Stimulated activated naive CD4-positive, alpha-beta T cell treated with Interleukin-2 at 50 U/mL for 16 hours (primary cell): ENCODE results near the gene ZNF467.

ENCODE experiments used
- DNase-seq: peaks from one replicate; lab custom pipeline; 2025; lab: John Stamatoyannopoulos, UW

Gene ZNF467

DNA sequence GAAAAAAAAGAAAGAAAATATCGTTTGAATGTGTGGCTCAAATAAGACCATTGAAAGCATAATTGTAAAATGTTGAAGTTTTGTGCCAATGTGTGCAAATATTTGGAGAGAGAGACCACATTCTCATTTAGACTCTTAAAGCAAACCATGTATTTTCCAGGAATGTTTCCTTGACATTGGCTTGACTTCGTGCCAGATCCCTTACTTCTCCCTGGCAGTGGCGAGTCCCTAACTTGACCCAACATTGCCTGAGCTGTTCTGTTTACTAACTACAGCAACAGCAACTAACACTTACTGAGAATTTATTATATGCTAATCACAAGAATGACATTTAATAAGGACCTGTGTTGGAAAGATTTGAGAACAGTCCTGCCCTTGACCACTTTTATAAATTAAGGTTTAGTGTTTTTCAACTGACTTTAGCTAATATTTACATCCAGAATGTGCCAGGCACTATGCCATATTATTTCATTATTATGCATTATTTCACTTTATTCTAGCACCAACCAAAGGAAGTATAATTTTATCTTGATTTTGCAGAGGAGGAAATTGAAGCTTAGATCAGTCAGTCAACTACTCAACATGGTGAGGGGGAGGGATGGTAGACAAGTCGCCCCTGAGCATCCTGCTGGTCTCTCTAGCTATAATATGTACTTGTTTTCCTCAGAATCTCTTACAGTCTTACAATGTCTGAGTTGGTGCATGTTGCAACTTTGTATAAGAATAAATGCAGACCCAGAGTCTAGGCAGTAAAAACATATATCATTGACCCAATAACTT lies 29.7 kb downstream of the ZNF467 start:
- no peak for DNase-seq

DNA sequence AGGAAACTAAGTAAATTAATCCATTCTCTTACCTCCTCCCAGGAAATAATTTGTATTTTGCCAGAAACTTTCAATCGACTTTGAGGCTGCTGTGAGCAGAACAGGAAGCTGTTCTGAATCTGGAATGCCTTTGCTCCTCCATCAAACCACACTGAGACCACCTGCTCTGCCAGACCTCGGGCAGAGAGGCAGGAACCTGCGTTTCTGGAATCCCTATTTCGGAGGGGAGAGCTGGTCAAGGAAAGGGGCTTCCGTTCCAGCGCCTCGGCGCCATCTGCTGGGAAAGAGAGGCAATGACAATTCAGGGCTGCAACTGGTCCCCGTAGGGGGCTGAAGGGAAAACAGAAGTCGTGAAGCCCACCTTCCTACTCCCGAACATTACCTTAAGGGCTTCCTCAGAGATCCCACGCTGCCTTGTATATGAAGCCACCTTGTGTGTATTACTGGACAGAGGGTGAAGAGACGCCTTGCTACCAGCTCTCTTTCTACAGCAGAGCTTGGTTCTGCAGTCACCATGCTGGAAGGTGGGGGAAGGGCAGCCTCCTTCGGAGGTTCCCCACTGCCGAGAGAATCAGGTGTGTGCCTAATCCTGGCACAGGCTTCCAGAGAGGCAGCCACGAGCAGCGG lies 31.2 kb downstream of the ZNF467 start:
- peak; percentile 44 for DNase-seq

DNA sequence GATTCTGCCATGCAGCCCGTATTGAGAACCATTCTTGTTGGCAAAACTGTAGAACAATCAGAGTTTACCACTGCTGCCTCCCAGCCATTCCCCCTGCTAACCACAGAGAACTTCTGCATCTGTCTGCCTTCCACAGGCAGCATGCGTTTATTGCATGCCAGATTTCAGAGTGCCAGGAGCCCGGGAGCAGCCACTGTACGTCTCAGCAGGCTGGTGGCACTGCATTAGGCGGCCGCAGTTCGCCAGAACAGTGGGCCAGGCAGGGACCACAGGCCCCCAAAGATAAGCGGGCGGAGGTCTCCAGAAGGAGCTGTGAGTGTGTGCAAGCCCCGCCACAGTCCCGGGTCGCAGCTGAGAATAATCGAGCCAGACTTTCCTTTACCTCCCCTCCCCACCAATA lies 31.8 kb downstream of the ZNF467 start:
- DNase-seq = no peak

DNA sequence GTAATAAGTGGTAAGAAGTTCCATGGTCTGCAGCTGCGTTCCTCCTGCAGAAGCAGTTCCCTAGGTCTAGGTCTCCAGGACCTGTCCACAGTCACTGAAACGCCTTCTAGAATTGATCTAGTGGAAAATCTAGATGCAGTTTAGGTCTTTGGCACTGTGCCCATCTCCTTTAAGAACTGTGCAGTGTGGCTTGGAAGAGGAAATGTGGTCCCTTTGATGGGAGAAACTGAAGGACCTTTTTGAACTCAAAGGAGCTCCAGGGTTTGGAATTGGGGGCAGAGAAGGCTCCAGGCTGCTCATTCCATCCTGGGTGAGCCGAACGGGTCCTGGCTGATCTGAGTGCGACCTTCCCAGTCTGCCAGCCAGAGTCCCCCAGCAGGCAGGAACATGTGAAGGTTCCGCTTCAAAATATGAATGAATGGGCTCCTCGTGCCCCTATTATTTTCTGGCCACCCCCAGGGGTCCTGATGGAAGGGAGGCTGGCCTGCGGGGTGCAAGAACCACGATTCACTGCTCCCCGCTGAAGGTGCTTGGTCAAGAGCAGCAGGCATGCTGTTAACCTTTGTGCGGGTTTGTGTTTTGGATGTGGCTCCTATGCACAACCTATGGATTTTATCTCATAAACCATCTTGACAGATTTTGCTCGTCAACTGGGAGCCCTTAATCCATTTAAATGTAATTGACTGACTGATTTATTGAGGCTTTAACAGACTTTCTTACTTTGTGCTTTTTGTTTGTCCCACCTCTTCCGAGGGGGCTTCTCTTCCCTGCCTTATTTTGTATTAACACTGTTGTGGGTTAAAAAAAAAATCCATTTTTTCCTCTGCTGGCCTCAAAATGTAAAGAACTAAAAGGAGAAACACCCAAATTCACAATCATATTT lies 36.7 kb downstream of the ZNF467 start:
- DNase-seq = no peak

DNA sequence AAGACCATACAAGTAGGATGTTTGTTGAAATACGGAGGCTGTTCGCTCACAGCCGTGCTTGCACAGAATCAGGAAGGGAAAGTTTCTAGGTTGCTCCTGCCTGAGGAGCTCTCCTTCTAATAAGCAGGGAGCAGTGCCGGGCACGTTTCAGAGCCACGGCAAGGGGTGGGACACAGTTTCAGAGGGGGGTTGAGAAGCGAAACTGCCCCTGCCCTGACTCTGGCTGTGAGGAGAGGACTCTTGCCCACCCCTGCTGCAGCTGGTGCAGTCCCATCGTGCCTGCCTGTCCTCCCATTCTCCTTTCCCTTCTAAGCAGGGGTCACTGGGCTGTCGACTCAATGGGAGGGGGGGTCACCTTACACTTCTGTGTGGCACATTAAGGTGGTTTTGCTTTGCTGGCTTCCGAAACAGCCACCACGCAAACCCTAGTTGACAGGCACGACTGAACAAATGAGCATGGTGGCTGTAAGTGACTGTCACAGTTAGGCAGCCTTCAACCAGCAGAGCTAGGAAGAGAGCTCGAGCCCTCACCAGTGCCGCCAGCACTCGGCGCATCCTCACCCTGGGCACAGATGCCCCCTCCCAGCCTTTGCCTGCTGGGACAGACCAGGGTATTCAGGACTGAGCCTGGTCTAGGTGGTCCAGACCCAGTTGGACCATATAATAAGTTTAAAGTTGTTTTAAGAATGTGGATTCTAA lies 37.5 kb downstream of the ZNF467 start:
- no peak for DNase-seq

DNA sequence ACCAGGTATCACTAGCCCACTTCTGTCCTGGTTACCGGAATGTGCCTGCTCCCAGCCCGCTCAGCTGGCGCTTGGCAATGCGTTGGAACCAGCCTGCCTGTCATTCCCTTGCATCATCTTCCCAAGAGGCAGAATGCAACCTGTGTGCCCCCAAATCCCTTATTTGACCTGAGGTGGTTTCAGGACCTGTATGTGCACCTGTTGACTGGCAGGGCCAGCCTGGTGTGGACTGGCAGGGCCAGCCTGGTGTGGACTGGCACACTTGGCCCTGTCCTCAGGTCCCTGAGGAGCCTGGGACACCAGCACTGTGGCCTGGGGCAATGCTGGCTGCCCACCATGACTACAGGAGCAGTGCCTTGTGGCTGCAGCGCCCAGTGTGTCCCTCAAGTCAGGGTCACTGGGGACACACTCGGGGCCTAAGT lies 38.2 kb downstream of the ZNF467 start:
- DNase-seq = no peak

DNA sequence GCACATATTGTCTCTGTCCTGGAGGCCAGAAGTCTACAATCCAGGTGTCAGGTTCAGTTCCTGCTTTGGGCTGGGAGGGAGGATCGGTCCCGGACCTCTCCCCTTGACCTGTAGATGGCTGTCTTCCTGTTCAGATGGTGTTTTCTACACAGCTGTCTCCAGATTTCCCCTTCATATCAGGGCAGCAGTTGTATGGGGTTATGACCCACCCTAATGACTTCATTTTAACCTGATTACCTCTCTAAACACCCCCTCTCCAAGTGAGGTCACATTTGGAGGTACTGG lies 38.7 kb downstream of the ZNF467 start:
- DNase-seq = no peak

DNA sequence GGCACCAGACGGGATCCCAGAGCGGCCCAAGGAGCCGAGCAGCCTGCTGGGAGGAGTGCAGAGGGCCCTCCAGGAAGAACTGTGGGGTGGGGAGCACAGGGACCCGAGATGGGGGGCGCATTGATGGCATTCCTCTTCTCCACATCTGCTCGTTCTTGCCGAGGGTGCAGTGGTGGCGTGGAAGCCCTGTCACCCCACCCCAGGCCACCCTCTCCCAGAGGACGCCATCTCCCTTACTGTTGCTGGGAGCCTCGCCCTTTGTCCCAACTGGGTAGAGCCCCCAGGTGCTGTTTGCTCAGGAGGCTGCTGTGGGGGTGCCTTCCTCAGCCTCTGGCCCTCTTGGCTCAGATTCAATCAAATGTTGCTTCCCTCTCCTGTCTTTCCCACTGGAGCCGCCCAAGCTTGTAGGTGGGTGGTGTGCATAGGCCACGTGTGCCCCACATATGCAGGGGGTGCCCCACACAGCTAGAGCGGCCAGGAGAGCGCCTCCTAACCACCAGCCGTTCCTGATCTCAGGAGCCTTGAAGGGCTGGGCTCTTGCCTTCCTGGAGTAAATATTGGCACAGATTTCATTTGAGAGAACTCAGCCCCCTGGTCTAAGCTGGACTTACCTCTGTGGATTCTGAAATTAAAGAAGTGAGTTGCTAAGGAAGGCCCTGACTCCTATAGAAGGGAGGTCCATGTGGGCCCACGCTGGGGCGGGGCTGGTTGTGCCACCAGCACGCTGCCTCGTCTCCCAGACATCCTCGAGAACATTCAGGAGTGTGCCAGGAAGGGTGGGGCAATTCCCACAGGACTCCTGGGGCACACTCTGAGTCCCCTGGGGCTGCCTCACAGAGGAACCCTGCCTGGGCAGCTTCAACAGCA lies 39.2 kb downstream of the ZNF467 start:
- no peak for DNase-seq

DNA sequence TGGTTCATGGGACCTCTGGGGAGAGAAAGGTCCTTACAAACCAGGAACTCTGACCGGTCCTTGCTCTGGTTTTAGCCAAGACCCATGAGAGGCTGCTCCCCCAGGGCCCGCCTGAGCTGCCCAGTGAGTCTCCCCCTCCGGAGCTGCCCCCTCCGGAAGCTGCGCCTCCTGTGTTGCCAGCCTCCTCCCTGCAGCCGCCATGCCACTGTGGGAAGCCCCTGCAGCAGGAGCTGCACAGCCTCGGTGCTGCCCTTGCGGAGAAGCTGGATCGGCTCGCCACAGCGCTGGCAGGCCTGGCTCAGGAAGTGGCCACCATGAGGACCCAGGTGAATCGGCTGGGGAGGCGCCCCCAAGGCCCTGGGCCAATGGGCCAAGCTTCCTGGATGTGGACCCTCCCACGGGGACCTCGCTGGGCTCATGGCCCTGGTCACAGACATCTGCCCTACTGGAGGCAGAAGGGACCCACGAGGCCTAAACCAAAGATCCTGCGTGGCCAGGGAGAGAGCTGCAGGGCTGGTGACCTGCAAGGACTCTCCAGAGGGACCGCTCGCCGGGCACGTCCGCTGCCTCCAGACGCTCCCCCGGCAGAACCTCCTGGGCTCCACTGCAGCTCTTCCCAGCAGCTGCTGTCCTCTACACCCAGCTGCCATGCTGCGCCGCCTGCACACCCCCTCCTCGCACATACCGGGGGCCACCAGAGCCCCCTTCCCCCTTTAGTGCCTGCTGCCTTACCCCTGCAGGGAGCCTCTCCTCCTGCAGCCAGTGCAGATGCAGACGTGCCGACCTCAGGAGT lies 40.1 kb downstream of the ZNF467 start:
- no peak for DNase-seq

DNA sequence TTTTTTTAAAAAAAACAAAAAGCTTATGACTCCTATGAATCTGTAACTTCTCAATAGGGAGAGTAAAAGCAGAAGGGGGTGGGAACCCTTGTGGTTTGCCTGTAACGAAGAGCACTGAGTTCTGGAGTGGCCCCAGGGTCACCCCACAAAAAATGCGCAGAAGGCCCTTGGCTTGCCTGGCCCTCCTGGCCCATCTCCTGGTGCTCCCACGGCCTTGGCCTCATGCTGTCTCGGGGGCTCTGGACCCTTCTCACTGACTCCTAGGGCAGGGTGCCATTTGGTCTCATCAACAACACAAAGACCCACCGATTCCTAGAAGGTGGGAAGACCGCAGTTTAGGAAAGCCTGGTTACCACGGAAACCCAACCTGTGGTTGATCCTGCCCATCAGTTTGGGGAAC lies 40.8 kb downstream of the ZNF467 start:
- DNase-seq = no peak

DNA sequence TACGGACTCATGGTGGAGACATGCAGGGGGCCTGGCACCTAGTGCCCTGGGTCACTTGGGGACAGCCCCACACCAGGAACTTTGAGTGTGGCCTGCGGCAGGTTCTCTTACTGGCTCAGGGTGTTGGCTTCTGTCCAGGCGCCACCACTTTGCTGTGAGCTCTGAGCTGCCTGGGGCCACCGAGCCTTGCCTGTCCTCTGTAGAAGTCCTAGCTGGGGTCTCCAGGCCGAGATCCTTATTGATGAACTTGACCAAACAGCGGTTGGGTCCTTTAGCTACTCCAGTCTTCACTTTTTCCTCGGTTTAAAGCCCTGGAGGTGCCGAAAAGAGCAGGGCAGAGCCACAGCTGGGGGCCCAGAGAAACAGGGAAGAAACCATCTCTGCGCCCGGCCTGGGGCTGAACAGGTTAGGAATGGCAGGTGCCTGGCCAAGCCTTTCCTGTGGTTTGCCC lies 41.3 kb downstream of the ZNF467 start:
- DNase-seq = no peak

DNA sequence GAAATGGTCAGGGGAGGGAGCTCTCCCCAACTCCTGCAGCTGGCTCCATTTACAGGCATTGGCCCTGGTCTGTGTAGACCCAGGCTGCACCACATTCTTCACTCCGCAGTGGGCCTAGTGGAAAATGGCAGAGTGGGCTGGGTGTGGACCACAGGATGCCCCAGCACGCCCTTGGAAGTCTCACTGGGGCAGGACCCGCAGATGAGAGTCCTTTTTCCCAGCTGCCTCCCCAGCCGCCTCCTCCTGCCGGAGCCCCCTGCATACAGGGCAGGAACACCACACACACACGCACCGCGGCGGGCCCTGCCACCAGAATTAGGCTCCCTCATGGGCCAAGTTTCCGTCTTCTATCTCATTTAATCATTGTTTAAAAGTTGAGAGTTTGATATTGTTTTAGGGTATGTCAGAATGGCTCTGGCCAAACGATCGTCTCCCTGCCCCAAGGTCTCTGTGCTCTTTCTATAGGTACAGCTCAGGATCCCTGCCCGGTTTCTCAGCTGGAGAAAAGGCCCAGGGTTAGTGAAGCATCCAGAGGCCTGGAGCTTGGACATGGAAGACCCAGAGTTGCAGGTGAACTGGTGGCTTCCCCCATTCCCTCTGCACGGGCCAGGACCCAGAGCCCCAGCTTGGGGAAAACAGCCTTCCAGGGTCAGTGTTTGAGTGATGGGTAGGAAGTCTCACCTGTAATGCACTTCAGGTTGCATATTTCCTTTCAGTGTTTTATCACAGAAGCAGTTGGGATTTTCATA lies 42.0 kb downstream of the ZNF467 start:
- DNase-seq = no peak

DNA sequence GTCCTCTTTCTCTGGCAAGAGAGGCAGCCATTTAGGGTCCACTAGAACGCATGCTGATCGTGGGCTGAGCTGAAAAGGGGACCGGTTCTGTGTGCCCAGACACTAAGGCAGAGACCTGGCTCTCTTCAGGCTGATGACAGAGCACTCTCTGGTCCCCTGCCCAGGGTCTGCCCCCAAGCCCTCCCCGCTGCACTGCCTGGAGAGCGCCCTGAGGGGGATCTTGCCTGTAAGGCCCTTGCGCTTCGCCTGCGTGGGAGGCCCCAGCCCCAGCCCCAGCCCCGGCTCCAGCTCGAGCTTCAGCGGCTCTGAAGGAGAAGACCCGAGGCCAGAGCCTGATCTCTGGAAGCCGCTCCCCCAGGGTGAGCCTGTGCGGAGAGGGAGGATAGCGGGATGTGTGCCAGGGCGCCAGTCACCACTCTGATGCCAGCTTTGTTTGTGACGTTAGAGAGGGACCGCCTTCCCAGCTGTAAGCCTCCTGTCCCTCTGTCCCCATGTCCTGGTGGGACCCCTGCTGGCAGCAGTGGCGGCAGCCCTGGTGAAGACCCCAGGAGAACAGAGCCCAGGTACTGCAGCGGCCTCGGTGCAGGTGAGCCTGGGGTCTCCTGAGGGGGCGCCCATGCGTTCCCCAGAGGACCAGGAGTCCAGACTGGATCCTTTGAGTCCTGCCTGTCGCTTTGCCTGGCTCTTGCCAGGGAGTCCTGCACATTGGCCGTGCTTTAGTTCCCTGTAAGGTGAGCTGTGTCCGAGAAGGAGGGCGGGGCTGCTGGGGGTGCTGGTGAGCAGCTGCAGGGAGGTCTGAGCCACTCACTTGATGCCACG lies 43.2 kb downstream of the ZNF467 start:
- no peak for DNase-seq

DNA sequence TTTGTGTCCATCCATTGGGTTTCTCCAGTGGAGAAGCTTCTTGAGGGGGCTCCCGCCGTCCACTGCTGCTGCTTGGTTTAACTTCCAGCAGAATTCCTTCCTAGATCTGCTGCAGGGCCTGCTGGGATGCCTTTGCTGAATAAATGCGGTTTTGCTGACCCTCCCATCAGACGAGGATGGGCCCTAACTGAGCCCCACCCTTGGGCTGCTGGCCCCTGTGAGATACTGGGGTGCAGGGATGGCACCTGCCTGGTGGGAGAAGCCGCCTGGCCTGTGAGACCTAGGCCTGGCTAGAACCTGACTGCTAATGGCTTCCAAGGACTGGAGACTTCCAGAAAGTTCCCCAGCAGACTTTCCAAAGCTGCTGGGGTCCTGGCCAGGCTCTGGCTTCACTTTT lies 43.8 kb downstream of the ZNF467 start:
- no peak for DNase-seq

DNA sequence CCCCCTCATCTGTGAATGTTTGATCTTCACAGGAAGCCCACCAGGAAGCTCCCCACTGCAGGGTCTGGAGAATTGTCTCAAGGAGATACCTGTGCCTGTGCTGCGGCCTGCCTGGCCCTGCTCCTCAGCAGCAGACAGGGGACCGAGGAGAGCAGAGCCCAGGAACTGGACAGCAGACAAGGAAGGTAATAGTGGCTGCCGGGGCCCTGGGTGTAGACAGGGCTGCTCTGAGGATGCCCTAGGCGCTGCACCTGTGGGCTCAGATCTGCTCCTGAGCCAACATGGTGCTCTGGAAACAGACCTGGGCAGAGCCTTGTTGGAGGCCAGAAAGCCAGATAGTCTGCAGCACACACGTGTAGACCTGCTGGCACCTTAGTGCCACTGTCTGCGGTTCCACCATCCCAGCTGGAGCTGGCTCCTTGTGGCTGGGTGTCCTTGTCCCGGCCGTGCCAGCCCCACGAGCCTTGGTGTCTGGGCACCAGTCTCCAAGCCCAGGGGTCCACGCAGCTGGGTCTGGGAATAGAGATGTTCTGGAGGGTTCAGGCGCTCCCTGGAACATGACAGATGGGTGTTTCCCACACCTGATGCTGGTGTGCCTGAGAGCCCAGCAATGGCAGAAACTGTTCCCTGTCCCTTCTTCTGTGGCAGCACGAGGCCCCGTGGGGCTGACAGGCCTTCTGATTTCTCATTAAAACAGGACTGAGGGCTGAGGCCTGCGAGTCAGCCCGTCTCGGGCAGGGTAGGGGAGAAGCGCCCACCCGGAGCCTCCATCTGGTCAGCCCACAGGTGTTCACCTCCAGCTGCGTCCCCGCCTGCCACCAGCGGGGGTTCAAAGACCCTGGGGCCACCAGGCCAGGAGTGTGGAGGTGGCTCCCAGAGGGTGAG lies 44.7 kb downstream of the ZNF467 start:
- no peak for DNase-seq

DNA sequence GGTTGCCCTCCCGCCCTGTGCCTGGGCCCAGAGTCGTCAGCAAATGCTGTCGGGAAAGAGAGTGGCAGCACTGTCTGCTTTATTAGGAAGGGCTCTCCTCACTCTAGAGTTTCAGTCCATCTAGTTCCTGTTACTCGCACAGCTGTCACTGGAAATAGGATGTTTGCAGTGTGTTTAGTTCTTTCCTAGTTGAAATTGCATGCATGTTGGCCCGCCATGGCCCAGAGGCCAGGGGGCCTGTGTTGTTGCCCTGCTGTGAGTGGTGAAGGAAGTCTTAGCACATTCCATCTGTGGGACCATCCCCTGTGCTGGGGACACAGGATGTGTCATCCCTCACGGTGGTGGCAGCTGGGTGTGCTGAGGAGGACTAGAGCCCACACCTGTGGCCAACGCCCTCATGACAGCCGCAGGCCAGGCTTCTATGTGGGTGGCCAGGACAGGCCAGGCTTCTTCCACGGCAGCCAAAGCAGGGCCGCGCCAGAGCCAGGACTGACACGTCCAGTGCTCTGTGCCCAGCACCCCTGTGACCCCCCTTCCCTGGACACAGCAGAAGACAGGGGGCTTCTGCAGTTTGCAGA lies 45.4 kb downstream of the ZNF467 start:
- DNase-seq = no peak

DNA sequence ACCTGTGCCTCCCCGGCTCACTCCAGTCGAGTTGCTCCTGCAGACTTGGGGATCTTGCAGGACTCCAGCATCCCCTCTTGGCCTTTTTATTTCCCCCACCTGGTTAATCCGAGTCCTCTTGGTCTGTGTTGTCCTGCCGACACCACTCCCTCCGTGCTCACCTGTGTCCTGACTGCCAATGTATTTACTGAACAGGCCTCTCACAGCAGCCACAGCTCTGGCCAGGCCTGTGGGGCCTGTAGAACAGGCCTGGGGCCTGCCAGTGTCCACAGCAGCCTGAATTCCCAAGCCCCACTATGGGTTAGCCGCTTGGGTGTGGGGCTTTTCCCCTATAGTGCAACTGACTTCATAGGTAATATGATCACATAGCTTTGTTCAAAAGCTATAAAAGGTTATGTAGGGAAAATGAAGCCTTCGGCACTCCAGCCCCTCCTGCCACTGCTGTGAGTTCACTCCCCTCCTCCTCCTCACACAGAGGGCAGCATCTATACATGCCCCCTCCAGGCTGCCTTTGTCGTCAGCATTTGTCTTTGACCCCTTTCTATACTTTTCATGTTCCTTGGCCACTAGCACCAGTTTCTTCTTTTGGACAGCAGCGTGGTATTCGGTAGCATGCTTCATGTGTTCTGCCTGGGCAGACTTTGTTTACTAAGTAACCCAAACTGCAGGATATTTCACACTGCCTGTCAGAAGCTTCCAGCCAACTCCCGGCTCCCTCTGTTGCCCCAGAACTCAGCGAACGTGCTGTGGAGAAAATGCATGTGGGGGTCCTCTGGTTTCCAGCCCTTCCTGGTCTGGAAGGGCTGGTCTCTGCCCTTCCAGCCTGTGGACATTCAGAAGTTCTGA lies 46.1 kb downstream of the ZNF467 start:
- DNase-seq = no peak
